DOHH2 (cell line): Measurements from ENCODE around the gene TSPAN33.

Source experiments
- H3F3A ChIP-seq: fragments of 200-600 bp; sonication (generic), shearing (Covaris generic); 2 replicates; pipeline ENCODE4 v1.6.0; 2016; ENCODE audit warnings: antibody characterized with exemption, mild to moderate bottlenecking; ENCODE audit not compliant: control insufficient read depth, insufficient read depth
- H3K27ac ChIP-seq: fragments of 200-600 bp; sonication (generic); 2 replicates; pipeline ENCODE4 v1.5.1; 2014; ENCODE audit warnings: low read depth, mild to moderate bottlenecking, low read length, moderate library complexity
- H3K27me3 ChIP-seq: fragments of 200-600 bp; sonication (generic); 2 replicates; pipeline ENCODE4 v1.6.1; 2014; ENCODE audit warnings: mild to moderate bottlenecking, low read length, mixed read lengths; ENCODE audit not compliant: control insufficient read depth
- H3K36me3 ChIP-seq: fragments of 200-600 bp; sonication (generic); 2 replicates; pipeline ENCODE4 v1.6.1; 2014; ENCODE audit warnings: mild to moderate bottlenecking, low read length, moderate library complexity, mixed read lengths; ENCODE audit not compliant: control insufficient read depth
- H3K4me1 ChIP-seq: fragments of 200-600 bp; sonication (generic); 2 replicates; pipeline ENCODE4 v1.6.1; 2014; ENCODE audit warnings: mild to moderate bottlenecking, low read length, mixed read lengths; ENCODE audit not compliant: control insufficient read depth
- H3K4me2 ChIP-seq: fragments of 200-600 bp; sonication (generic); 2 replicates; pipeline ENCODE4 v1.6.0; 2014; ENCODE audit warnings: mild to moderate bottlenecking, low read length, moderate library complexity
- H3K4me3 ChIP-seq: fragments of 200-600 bp; sonication (generic); 2 replicates; pipeline ENCODE4 v1.5.1; 2014; ENCODE audit warnings: mild to moderate bottlenecking, low read length, mixed read lengths
- H3K79me2 ChIP-seq: fragments of 200-600 bp; sonication (generic); 2 replicates; pipeline ENCODE4 v1.6.1; 2014; ENCODE audit warnings: mild to moderate bottlenecking, low read length, mixed read lengths; ENCODE audit not compliant: control insufficient read depth
- H3K9me2 ChIP-seq: fragments of 200-600 bp; sonication (generic); replicated peaks from 2 replicates; pipeline ENCODE4 v1.6.1; 2014; ENCODE audit warnings: mild to moderate bottlenecking, low read length, mixed read lengths; ENCODE audit not compliant: control insufficient read depth
- H3K9me3 ChIP-seq: fragments of 200-600 bp; sonication (generic); 2 replicates; pipeline ENCODE4 v1.6.1; 2014; ENCODE audit warnings: antibody characterized with exemption, low read length, mixed read lengths; ENCODE audit not compliant: control insufficient read depth, insufficient read depth
- H4K20me1 ChIP-seq: fragments of 200-600 bp; sonication (generic); 2 replicates; pipeline ENCODE4 v1.6.0; 2014; ENCODE audit warnings: low read depth, mild to moderate bottlenecking, antibody characterized with exemption, low read length, moderate library complexity; ENCODE audit not compliant: control insufficient read depth, insufficient read depth
- EZH2phosphoT487 ChIP-seq: fragments of 200-600 bp; sonication (generic); IDR thresholded peaks from 2 replicates; pipeline ENCODE4 v1.6.1; 2017; ENCODE audit warnings: borderline replicate concordance, mild to moderate bottlenecking, antibody characterized with exemption, low read length, moderate library complexity, mixed read lengths
- TF ChIP-seq, protein P1 (sequence below): fragments of 200-600 bp; sonication (generic); IDR thresholded peaks from one replicate; pipeline ENCODE4 v1.5.1; 2014; ENCODE audit warnings: antibody characterized with exemption, mild to moderate bottlenecking, low read depth, low read length; ENCODE audit not compliant: poor library complexity, severe bottlenecking

Gene TSPAN33

DNA sequence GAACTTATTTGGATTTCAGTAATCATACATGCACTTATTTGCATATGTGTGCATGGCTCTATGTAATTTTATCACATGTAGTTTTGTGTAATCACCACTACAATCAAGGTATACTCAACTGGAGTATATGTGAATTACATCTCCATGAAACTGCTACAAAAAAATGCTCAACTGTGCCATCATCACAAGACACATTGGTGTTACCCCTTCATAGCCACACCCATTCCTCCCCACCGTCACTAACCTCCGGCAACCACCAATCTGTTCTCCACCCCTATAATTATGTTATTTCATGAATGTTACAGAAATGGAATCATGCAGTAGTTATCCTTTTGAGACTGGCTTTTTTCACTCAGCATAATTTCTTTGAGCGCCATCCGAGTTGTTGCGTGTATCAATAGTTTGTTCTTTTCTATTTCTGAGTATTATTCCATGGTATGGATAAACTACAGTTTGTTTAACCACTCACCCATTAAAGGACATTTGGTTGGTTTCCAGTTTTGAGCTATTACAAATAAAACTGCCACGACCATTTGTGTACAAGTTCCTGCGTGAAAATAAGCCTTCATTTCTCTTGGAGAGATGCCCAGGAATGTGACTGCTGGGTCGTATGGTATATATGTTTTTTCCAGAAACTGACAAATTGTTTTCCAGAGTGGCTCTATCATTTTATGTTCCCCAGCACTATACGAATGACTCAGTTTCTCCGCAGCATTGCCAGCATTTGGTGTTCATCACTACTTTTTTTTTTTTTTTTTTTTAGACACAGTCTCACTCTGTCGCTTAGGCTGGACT, 32.6 kb downstream of the TSPAN33 start:
- Histone ChIP-seq H3K9me3 (no peaks in the 10 kb centered on the region), H3F3A (no peaks in the 10 kb centered on the region), H3K27me3 (0 out of 2 replicates have a peak, but pooled peaks cover 3% of the 10 kb centered on the region), H3K4me1 (no peaks in the 10 kb centered on the region), H3K9me2 (no peaks in the 10 kb centered on the region), H3K4me3 (no peak overlapping the region), H3K79me2 (no peaks in the 10 kb centered on the region), H3K4me2 (no peak overlapping the region), H3K27ac (no peak overlapping the region), H4K20me1 (no peaks in the 10 kb centered on the region), H3K36me3 (no peaks in the 10 kb centered on the region)
- TF ChIP-seq, protein P1, sequence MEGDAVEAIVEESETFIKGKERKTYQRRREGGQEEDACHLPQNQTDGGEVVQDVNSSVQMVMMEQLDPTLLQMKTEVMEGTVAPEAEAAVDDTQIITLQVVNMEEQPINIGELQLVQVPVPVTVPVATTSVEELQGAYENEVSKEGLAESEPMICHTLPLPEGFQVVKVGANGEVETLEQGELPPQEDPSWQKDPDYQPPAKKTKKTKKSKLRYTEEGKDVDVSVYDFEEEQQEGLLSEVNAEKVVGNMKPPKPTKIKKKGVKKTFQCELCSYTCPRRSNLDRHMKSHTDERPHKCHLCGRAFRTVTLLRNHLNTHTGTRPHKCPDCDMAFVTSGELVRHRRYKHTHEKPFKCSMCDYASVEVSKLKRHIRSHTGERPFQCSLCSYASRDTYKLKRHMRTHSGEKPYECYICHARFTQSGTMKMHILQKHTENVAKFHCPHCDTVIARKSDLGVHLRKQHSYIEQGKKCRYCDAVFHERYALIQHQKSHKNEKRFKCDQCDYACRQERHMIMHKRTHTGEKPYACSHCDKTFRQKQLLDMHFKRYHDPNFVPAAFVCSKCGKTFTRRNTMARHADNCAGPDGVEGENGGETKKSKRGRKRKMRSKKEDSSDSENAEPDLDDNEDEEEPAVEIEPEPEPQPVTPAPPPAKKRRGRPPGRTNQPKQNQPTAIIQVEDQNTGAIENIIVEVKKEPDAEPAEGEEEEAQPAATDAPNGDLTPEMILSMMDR: no peak
- no peak for TF ChIP-seq EZH2phosphoT487

DNA sequence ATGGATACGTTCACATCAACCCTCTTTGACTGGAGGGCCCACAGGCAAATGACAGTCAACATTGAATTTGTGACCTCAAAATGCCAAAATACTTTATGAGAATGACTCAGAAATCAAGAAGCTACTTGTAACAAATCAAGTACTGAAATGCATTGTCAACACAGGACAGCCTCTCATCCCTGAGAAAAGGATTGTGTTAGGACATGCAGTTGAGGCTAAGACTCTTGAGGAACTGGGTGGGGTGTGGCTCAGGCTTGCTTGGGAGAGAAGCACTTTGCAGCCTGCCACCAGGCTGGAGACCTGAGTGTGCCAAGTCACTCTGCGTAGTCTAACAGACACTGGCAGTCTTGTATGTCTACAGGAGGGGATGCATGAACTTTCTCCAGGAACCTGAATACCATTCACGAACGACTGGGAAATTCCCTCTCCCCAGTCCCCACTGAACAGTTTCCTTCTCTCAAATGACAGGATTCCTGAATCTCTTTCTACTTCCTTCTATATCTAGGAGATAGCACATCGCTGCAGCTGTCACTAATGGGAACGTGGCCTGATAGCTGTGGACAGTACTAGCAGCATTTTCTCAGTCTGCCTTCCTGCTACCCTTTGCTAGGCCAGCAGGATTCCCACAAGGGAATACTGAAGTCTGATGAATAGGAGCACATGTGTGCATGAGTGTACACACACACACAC, 40.6 kb downstream of the TSPAN33 start:
- no peaks in the 10 kb centered on the region for H4K20me1 ChIP-seq
- TF ChIP-seq EZH2phosphoT487: no peak
- TF ChIP-seq, protein P1: no peak
- H3K27me3 ChIP-seq: peaks cover 21% of the 10 kb centered on the region
- no peaks in the 10 kb centered on the region for H3K36me3 ChIP-seq
- H3K27ac ChIP-seq: no peak overlapping the region
- no peaks in the 10 kb centered on the region for H3K9me2 ChIP-seq
- no peaks in the 10 kb centered on the region for H3K9me3 ChIP-seq
- H3K4me3 ChIP-seq: no peak overlapping the region
- H3K4me2 ChIP-seq: no peak overlapping the region
- peaks cover 5% of the 10 kb centered on the region for H3K79me2 ChIP-seq
- peaks cover 12% of the 10 kb centered on the region for H3F3A ChIP-seq
- H3K4me1 ChIP-seq: peaks cover 39% of the 10 kb centered on the region

DNA sequence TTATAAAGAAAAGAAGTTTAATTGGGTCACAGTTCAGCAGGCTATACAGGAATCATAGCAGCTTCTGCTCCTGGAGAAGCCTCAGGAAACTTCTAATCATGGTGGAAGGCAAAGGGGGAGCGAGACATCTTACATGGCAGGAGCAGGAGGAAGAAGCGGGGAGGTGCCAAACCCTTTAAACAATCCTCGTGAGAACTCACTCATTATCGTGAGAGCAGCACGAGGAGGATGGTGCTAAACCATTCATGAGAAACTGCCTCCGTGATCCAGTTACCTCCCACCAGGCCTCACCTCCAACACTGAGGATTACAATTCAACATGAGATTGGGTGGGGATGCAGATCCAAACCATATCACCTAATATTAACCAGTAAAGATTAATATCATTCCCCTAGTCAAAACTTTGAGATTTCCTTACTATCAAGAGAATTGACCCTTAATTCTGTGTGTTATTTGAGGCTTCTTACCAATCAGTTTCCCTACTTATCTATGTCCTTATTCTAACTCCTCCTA, 42.3 kb downstream of the TSPAN33 start:
- Histone ChIP-seq H3K9me3 (no peaks in the 10 kb centered on the region), H3K4me3 (peak overlapping the region; percentile 4; the same call in 1 of the 2 replicates), H3K27me3 (peaks cover 25% of the 10 kb centered on the region), H3K79me2 (peaks cover 5% of the 10 kb centered on the region), H3K27ac (no peak overlapping the region), H3K9me2 (no peaks in the 10 kb centered on the region), H3K36me3 (no peaks in the 10 kb centered on the region), H3F3A (peaks cover 12% of the 10 kb centered on the region), H3K4me1 (peaks cover 44% of the 10 kb centered on the region), H4K20me1 (no peaks in the 10 kb centered on the region), H3K4me2 (peak overlapping the region; percentile 40)
- TF ChIP-seq EZH2phosphoT487: no peak
- TF ChIP-seq, protein P1: no peak
